Mononuclear cell (primary cell): Measurements from ENCODE around the gene TESPA1. TPM values are rescaled to one million over a fixed set of nuclear protein-coding genes. Genes with fewer than 3 reads are reported as not detected.
"Not testable (repeated sequence)": the region's sequence is repeated elsewhere in the genome, so short reads cannot be mapped to it uniquely, and the experiment has no call there.

ENCODE experiments used
- H3K27me3 ChIP-seq: 2 replicates; pipeline ENCODE4 v1.6.0; 2011; ENCODE audit warnings: low read length, control low read depth; ENCODE audit not compliant: insufficient read depth
- H3K4me1 ChIP-seq: 2 replicates; pipeline ENCODE4 v1.5.1; 2011; ENCODE audit warnings: mild to moderate bottlenecking, low read length, control low read depth; ENCODE audit not compliant: insufficient read depth
- H3K4me3 ChIP-seq: 2 replicates; pipeline ENCODE4 v1.5.1; 2011; ENCODE audit warnings: mild to moderate bottlenecking, low read length, moderate library complexity
- H3K9me3 ChIP-seq: 2 replicates; pipeline ENCODE4 v1.5.1; 2011; ENCODE audit warnings: low read depth, mild to moderate bottlenecking, control low read depth, low read length
- total RNA-seq: library from RNA; depleted of rRNA; stranded (reverse); fragments of >200 nt; gene quantifications from one replicate; pipeline ENCODE4 v1.2.3, GENCODE V29; 2012

Gene TESPA1
- total RNA-seq, 1 donor, result 113 TPM

DNA sequence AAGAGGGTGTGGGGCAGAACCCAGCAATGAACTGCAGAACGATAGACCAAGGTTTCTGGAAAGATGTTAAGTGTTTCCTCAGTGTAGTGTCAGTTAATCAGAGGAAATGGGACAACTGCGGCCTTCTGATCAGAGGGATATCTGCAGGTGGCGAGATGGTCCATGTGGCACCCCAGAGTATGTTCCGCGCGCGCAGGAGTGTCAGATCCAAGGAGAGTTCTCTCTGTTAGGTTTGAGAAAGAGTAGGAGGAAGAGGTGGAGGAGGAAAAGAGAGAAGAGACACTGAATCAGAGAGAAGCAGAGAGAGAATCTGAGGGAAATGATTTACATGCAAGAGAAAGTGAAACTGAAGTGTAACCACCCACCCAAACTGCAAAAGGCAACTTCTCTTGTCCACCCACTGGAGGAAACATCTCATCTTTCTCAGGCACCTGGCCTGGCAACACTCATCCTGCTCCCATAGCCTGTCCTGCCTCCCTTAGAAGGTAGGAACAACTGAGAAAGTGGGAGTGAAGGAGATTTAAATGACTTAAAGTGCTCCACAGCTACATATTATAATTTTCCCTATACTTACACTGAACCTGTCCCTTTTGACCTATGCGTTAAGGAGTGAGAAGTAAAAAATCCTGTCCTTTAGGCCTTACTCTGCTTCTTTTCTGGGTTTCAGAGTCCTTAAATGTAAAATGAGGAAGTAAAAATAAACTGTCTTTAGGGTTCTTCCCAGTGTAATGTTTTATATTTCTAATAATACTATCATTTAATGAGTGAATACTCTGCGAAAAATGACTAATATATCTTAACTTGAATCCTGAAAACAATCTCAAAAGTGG, 6.8 kb upstream of the TESPA1 start:
- Histone ChIP-seq H3K9me3 (no peaks in the 10 kb centered on the region), H3K27me3 (no peaks in the 10 kb centered on the region), H3K4me1 (peaks cover 24% of the 10 kb centered on the region), H3K4me3 (peak overlapping the region; percentile 5)

DNA sequence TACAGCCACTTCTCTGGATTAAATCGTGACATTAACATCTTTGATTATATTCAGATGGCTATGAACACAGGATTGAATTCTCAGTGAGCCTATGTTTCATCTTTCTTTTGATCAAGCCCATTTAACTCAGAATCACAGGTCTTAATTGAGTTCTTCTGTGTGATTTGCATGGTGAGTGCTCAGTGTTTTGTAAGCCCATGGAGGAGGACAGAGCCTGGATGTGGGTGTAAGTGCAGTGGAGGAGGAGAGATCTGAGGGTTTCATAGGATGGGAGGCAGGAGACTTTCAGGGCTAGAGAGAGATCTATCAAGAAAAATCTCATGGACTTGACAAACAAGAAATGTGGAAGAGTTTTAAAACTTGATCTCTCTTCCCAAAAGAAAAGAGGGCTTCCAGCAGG, 5.3 kb upstream of the TESPA1 start:
- Histone ChIP-seq H3K4me3 (no peak overlapping the region), H3K27me3 (no peaks in the 10 kb centered on the region), H3K9me3 (no peaks in the 10 kb centered on the region), H3K4me1 (peaks cover 31% of the 10 kb centered on the region)

DNA sequence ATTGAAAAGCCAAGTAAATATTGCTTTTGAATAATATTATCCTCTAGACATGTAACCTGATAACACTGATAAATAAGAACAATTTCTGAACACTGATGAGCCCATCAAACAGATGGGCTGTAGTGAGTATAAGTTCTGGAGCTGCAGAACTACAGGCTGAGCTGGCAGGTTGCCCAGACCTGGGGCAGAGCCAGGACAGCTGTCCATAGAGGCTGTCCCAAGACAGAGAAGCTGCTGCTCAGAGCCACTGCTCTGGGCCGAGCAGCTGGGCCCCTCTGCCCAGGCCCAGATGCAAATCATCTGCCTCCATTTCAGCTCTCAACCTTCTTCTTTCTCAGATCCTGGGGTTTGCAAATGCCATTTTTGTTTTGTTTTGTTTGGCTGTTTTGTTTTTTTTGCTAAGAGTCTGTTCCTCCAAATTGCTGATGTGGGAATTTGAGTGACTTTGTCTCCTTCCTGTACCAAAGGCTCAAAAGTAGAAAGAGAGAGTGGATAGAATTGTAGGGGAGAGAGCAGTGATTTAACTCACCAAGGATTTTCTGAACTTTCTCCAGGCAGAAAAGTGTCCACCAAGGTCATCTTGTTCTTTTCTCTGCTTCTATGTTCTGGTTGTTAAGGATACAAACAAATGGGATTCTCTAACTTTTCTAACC, 4.0 kb upstream of the TESPA1 start:
- Histone ChIP-seq H3K4me3 (no peak overlapping the region), H3K9me3 (no peaks in the 10 kb centered on the region), H3K4me1 (peaks cover 44% of the 10 kb centered on the region), H3K27me3 (no peaks in the 10 kb centered on the region)

DNA sequence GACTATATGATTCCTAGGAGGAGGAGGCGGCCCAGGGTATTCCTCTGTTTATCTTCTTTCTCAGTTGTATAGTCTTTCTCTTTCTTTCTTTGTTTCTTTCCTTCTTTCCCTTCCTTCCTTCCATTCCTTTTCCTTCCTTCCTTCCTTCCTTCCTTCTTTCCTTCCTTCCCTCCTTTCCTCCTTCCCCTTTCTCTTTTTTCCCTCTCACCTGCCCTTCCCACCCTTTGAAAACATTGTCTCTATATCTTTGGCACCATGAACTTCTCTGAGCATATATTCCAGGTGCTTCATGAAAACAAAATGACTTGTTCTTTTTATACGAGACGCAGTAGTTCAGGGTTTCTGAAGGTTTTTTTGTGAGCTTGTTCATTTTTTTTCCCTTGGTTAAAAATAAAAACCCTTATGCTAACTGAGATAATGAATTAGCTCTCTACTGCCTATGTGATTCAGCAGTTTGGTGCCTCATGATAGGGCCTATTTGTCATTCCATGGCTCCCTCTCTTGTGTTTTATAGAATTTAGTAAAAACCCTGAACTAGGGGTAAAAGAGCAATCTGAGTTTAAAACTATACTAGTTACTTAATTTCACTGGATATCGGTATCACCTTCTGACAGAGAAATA, 3.2 kb upstream of the TESPA1 start:
- Histone ChIP-seq H3K4me3 (no peak overlapping the region), H3K27me3 (no peaks in the 10 kb centered on the region), H3K4me1 (peaks cover 52% of the 10 kb centered on the region), H3K9me3 (no peaks in the 10 kb centered on the region)

DNA sequence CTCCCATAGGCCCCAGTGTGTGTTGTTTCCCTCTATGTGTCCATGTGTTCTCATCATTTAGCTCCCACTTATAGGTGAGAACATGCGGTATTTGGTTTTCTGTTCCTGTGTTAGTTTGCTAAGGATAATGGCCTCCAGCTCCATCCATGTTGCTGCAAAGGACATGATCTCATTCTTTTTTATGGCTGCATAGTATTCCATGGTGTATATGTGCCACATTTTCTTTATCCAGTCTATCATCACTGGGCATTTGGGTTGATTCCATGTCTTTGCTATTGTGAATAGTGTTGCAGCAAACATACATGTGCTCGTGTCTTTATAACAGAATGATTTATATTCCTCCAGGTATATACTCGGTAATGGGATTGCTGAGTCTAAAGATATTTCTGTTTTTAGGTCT, 2.2 kb upstream of the TESPA1 start:
- H3K4me1 ChIP-seq, result peaks cover 49% of the 10 kb centered on the region
- not testable (repeated sequence) for H3K27me3 ChIP-seq, H3K4me3 ChIP-seq, H3K9me3 ChIP-seq

DNA sequence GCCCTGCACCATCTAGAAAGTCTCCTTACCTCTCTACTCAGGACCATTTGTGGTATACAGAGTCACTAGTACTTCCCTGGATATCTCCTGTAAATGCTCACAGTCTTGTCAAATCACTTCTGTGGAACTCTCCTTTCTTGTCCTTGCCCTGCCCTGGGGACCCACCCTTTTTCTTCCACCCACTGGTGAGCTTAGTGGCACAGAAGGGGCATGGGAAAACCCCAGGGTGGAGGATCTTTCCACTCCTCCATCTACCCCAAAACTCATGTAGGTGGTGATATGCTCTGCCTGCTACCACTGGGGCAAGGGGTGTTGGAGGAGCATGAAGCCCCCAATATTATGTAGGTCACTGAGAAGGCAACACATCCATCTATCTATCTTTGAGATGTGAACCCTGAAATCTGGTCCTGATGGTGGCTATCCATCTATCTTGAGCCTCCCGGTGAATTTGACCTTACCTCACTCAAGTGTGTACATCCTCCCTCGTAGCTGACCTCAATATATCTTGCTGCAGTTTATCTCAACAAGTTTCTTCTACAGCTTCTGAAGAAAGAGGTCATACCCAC, 943 bp downstream of the TESPA1 start:
- H3K27me3 ChIP-seq, result no peaks in the 10 kb centered on the region
- H3K4me1 ChIP-seq, result peaks cover 49% of the 10 kb centered on the region
- no peaks in the 10 kb centered on the region for H3K9me3 ChIP-seq
- H3K4me3 ChIP-seq, result peak overlapping the region; percentile 47

DNA sequence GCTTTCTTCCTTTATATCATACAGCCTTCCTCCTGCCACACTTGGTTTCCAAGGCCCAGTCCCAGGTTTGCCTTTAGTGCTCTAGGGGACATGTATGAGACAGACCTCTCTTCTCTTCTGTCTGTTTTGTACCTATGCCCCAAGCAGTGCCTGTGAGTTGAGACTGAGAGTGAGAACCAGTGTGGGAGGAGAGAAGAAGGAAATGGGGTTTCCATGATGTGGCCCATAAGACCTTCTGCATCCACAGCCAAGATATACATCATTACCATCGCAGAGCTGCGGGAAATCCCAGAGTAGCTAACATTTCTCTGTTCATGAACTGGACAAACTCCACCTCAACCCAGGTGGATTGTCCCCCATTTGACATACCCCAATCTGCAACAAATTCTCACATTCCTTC, 2.8 kb downstream of the TESPA1 start:
- Histone ChIP-seq H3K27me3 (no peaks in the 10 kb centered on the region), H3K9me3 (no peaks in the 10 kb centered on the region), H3K4me3 (peak overlapping the region; percentile 1), H3K4me1 (peaks cover 49% of the 10 kb centered on the region)

DNA sequence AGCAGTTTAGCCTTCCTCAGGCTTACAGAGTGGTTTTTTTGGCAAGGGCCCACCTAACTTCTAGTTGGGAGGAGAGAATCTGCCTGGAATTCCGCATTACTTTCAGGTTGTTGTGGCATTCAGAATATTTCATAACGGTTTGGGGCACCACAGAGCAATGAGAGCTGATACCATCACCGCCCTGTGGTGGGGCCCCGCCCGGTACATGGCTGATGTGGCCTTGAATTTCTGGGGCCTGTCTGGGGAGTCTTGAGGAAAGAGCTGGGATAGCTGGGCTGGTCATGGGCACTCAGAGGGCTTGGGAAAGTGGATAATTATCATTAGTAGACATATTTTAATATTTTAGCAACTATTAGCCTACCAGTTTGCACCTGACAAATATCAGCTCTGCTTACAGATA, 4.2 kb downstream of the TESPA1 start:
- H3K4me1 ChIP-seq, result peaks cover 48% of the 10 kb centered on the region
- no peaks in the 10 kb centered on the region for H3K27me3 ChIP-seq
- H3K4me3 ChIP-seq, result peak overlapping the region; percentile 13
- no peaks in the 10 kb centered on the region for H3K9me3 ChIP-seq

DNA sequence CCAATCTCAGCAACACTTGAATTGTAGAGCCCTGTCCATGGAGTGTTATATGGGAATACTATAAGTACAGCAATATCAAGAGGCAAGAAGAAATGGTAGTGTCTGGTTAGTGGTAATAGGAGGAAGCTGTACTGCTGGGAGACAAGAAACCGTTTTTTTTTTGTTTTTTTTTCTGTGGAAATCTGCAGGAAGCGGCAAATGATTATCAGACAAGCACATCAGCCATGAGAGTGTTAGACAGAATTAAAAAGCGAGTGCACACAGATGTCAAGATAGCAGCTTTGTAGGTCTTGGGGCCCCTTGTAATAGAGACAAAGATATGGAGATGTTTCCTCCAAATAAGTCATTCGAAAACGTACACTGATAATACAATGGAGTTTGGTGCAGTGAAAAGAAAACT, 6.7 kb downstream of the TESPA1 start:
- Histone ChIP-seq H3K9me3 (no peaks in the 10 kb centered on the region), H3K4me1 (peaks cover 23% of the 10 kb centered on the region), H3K4me3 (no peak overlapping the region), H3K27me3 (no peaks in the 10 kb centered on the region)

DNA sequence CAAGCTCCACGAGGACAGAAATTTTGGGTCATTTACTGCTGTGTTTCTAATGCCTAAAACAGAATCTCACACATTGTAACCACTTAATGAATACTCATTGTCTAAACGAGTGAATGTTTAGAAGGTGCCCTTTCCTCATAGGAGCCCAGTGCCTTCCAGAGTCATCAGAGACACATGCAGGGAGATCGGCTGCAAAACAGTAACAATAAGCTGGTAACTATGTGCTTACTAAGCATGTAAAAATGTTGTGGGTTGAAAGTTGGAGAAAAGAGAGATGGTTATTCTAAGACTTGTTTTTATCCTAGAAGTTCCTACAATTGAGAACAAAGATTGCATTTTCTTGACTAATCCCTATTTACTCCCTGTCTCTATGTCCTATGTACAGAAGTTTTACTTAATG, 7.4 kb downstream of the TESPA1 start:
- no peaks in the 10 kb centered on the region for H3K27me3 ChIP-seq
- no peaks in the 10 kb centered on the region for H3K9me3 ChIP-seq
- H3K4me1 ChIP-seq, result peaks cover 21% of the 10 kb centered on the region
- no peak overlapping the region for H3K4me3 ChIP-seq

DNA sequence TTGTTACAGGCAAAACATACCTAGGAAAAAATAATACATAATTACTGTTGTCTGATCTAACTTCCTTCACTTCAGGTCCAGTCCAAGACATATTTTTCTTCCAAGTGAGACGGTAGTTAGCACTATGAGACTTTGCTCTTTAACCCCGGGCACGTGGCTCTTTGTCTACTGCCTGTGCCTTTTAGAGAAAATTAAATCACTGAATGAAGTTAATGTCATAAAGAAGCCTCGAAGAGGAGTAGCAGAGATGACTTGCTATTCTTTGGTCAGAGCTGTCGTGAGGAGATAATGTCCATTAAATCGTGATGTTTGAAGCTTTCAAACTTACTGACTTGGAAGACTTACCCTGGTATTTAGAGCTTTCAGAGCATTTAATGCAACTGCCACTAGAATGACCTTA, 8.7 kb downstream of the TESPA1 start:
- no peaks in the 10 kb centered on the region for H3K27me3 ChIP-seq
- H3K4me3 ChIP-seq, result no peak overlapping the region
- H3K9me3 ChIP-seq, result no peaks in the 10 kb centered on the region
- peaks cover 15% of the 10 kb centered on the region for H3K4me1 ChIP-seq

DNA sequence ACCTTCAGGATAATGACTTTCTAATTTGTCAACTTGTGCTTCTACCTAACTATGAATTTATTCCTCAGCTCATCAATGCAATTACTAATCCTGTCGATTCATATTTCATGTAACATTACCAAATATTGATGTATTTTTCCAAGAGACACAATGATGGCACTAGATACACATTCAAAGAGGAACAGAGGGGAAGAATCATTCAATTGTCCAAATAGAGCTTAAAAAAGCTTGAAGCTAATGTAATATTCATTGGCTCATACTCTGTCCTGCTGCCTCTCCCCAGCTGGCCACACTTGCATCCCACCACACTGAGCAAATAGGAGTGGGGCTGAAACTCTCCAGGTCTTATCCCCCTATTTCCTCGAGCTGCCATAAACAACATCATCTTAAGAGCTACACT, 9.3 kb downstream of the TESPA1 start:
- Histone ChIP-seq H3K9me3 (no peaks in the 10 kb centered on the region), H3K4me3 (no peak overlapping the region), H3K27me3 (no peaks in the 10 kb centered on the region), H3K4me1 (peaks cover 9% of the 10 kb centered on the region)

DNA sequence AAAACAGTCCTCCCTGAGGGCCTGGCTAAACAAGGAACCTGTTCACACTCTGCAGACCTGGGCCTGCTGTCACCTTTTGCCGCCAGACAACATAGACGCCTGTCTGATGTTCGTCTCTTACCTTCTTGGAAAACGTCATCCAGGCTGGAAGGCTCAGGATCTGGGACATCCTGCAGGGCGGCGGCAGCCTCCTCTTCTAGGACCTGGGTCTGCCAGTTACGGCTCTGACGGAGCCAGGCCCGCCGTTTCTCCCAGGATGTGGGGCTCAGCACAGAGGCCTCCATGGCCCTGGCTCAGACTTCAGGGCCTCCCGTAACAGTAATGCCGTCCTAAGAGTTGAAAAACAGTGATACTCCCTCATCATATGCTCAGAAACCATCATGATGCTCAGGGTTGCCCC, 10.3 kb downstream of the TESPA1 start:
- Histone ChIP-seq H3K4me1 (peaks cover 10% of the 10 kb centered on the region), H3K4me3 (no peak overlapping the region), H3K9me3 (no peaks in the 10 kb centered on the region), H3K27me3 (no peaks in the 10 kb centered on the region)

DNA sequence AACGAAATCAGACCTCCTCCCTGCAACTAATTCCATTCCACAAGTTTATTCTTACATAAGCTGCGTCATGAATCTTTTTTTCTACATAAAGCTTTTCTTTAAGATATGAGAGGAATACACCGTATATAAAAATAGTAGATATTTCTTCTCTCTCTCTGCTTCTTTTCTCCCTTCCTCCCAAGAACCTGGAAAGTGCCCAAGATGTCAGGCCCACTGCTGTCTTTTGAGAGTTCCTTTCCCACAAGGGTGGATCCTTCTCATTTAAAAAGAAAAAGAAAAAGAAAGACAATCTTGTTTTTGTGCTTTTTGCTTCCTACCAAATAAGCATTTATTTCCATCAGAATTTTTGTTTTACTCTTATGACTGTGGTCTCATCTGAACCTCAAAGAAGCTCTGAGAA, 11.0 kb downstream of the TESPA1 start:
- H3K9me3 ChIP-seq, result no peaks in the 10 kb centered on the region
- peaks cover 6% of the 10 kb centered on the region for H3K4me1 ChIP-seq
- H3K27me3 ChIP-seq, result no peaks in the 10 kb centered on the region
- H3K4me3 ChIP-seq, result no peak overlapping the region

DNA sequence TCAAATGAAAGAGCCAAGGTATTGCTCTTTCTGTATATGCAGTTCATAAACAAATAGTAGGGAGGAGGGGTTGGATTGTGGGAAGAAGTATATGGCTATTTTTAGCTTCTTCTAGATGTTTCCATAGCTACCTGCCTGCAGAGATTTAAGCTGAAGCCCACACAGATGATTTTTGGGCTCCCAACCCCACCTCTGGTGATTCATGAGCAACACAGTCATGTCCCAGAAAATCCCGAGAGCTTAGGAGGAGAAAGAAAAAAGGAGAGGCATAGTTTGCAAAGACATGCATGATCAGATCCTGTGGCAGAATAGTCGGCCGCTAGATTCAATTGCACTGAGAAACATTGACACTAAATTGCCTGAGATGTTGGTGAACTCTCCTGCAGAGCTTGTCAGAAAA, 13.8 kb downstream of the TESPA1 start:
- Histone ChIP-seq H3K27me3 (no peaks in the 10 kb centered on the region), H3K4me3 (no peak overlapping the region), H3K9me3 (no peaks in the 10 kb centered on the region), H3K4me1 (peaks cover 4% of the 10 kb centered on the region)
